Stimulated activated memory B cell treated with anti-CD40 and anti-IgM and Interleukin-4, amounts not matched to agents 10 μg/mL and 1 μg/mL and 100 μg/mL, for 72 hours (primary cell): ENCODE measurements around the gene STUB1.

ENCODE experiments used
- ATAC-seq: fragments of 150-1000 bp; cut with Tn5 transposase; 2 replicates; pipeline ENCODE4 v1.10.0; 2021
- H3K27ac Mint-ChIP-seq: one replicate; pipeline ENCODE4 v1.8.0; 2022; ENCODE audit warnings: mild to moderate bottlenecking, mixed read lengths
- H3K27me3 Mint-ChIP-seq: one replicate; pipeline ENCODE4 v1.8.0; 2022; ENCODE audit warnings: mixed read lengths
- H3K36me3 Mint-ChIP-seq: one replicate; pipeline ENCODE4 v1.8.0; 2022; ENCODE audit warnings: mixed read lengths
- H3K4me1 Mint-ChIP-seq: one replicate; pipeline ENCODE4 v1.8.0; 2022; ENCODE audit warnings: mixed read lengths
- H3K4me3 Mint-ChIP-seq: one replicate; pipeline ENCODE4 v1.8.0; 2022; ENCODE audit warnings: mild to moderate bottlenecking, moderate library complexity, mixed read lengths
- H3K9me3 Mint-ChIP-seq: one replicate; pipeline ENCODE4 v1.8.0; 2022; ENCODE audit warnings: mixed read lengths

Gene STUB1

GRCh38 chr16:640614-641013 is 39.6 kb upstream of the STUB1 start:
- peaks cover 11% of the 10 kb centered on the region for H3K36me3 Mint-ChIP-seq
- H3K27ac Mint-ChIP-seq, result peak overlapping the region; percentile 66
- H3K4me3 Mint-ChIP-seq, result peak overlapping the region; percentile 72
- no peaks in the 10 kb centered on the region for H3K27me3 Mint-ChIP-seq
- peaks cover 72% of the 10 kb centered on the region for H3K4me1 Mint-ChIP-seq
- no peaks in the 10 kb centered on the region for H3K9me3 Mint-ChIP-seq
- no peak for ATAC-seq

- peaks cover 11% of the 10 kb centered on the region for H3K36me3 Mint-ChIP-seq
- H3K27me3 Mint-ChIP-seq, result no peaks in the 10 kb centered on the region
- peak within 1 kb of the TSS; percentile 82 for H3K4me3 Mint-ChIP-seq
- no peaks in the 10 kb centered on the region for H3K9me3 Mint-ChIP-seq
- H3K4me1 Mint-ChIP-seq, result peaks cover 77% of the 10 kb centered on the region
- peak; percentile 70 for ATAC-seq
- peak within 1 kb of the TSS; percentile 81 for H3K27ac Mint-ChIP-seq
These were observed 38.7 kb upstream of the STUB1 start, which contains the start of gene MCRIP2 for GRCh38 chr16:641326-642188. TSS of gene MCRIP2 (plus strand) at chr16:641828. CDS start at chr16:641992, 164 bp downstream.

DNA sequence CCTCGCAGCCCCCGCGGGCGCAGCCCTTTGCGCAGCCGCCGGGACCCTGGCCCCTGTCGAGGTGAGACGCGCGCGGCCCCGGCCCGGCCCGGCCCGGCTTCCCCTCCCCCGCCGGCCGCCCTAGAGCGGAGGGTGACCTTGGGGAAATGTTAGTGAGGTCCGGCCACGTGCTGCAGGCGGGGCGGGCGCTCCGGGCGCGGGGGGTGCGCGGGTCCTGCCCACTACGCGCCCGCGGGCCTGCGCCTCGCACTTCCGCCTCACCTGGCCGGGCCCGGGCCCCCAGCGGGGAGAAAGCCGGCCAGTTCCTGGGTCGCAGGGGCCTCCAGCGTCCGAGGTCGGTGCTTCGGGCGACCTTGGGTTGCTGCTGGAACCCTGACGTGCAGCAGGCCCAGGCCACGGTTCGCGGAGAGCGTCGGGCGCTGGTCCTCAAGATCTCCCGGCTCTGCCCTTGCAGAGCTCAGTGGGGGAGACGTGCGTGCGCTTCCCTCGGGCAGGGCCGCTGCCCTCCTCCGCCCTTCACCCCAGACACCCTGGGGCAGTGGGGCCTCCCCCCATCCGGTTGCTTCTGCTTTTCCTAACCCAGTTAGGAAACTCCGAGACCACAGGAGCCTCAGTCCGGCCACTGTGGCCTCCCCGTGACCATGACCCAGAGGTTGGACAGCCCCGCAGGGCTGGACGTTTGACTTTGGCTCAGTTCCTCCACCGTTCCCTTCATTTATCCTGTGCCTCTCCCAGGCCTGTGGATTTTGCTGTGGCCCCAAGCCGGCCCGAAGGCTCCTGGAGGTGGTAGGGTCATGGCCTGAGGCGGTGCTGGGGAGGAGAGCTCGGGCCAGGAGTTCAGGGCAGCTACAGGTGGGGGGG is 37.8 kb upstream of the STUB1 start:
- H3K36me3 Mint-ChIP-seq, result peaks cover 11% of the 10 kb centered on the region
- H3K9me3 Mint-ChIP-seq, result no peaks in the 10 kb centered on the region
- no peaks in the 10 kb centered on the region for H3K27me3 Mint-ChIP-seq
- H3K4me1 Mint-ChIP-seq, result peaks cover 81% of the 10 kb centered on the region
- H3K27ac Mint-ChIP-seq, result peak overlapping the region; percentile 81
- peak; percentile 74 for ATAC-seq
- peak overlapping the region; percentile 82 for H3K4me3 Mint-ChIP-seq

DNA sequence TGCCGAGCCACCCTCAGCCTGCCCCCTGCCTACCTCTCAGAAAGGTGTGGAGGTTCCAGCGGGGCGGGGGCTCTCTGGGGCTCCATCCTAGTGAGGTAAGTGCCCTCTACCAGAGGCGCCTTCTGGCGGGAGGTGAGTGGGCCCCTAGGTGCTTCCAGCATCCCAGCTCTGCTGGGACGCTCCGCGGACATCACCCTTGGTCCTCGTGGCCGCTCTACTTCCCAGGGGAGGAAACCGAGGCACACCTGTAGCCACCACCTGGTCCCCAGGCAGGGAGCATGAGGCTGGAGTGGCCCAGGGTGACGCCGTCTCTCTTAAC is 37.2 kb upstream of the STUB1 start:
- H3K27ac Mint-ChIP-seq, result peak overlapping the region; percentile 81
- peaks cover 81% of the 10 kb centered on the region for H3K4me1 Mint-ChIP-seq
- H3K36me3 Mint-ChIP-seq, result peaks cover 11% of the 10 kb centered on the region
- no peaks in the 10 kb centered on the region for H3K9me3 Mint-ChIP-seq
- peak overlapping the region; percentile 82 for H3K4me3 Mint-ChIP-seq
- H3K27me3 Mint-ChIP-seq, result no peaks in the 10 kb centered on the region
- no peak for ATAC-seq

DNA sequence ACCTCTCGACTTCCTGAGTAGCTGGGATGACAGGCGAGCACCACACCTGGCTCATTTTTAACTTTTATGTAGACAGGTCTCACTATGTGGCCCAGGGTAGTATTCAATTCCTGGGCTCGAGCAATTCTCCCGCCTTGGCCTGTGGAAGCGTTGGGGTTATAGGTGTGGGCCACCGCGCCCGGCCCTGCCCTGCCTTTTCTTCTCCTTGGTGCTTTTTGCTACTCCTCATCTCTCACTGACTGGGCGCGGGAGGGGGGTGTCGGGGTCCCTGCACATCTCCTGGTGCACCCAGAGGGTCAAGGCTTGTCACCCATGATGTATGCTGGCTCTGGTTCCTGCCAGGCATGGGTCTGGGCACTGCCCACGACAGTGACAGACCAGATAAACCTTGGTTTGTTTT is 35.7 kb upstream of the STUB1 start:
- ATAC-seq, result no peak

GRCh38 chr16:645852-646678 is 34.1 kb upstream of the STUB1 start:
- no peak for ATAC-seq
- no peak overlapping the region for H3K27ac Mint-ChIP-seq
- H3K27me3 Mint-ChIP-seq, result no peaks in the 10 kb centered on the region
- peaks cover 67% of the 10 kb centered on the region for H3K4me1 Mint-ChIP-seq
- peaks cover 11% of the 10 kb centered on the region for H3K36me3 Mint-ChIP-seq
- H3K9me3 Mint-ChIP-seq, result no peaks in the 10 kb centered on the region
- H3K4me3 Mint-ChIP-seq, result no peak overlapping the region

More for the DNA sequence above, 35.7 kb upstream of the STUB1 start:
- peaks cover 11% of the 10 kb centered on the region for H3K36me3 Mint-ChIP-seq
- H3K27me3 Mint-ChIP-seq, result no peaks in the 10 kb centered on the region
- peak overlapping the region; percentile 81 for H3K27ac Mint-ChIP-seq
- peak overlapping the region; percentile 63 for H3K4me3 Mint-ChIP-seq
- no peaks in the 10 kb centered on the region for H3K9me3 Mint-ChIP-seq
- peaks cover 72% of the 10 kb centered on the region for H3K4me1 Mint-ChIP-seq

DNA sequence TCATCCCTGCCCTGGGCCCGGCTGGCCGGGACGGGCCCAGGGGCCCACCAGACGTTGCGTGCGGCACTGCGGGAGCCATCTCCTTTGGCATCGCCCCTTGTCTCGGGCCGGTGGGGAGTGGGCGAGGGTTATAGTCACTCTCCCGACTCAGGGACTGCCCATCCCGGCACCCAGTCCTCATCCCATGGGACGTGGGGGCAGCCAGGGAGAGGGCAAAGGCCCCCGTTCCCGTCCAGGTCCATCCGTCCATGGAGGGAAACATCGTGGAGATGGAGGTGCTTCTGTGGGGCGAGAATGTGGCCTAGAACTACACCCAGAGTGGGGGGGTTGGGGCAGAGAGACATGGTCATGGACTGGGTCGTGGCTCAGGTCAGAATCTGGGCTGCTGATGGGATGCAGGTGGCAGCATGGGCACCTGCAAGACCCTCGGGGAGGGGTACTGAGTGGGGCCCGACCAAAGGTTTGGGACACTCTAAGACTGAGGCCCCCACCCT is 33.5 kb upstream of the STUB1 start:
- H3K27me3 Mint-ChIP-seq, result no peaks in the 10 kb centered on the region
- H3K4me1 Mint-ChIP-seq, result peaks cover 67% of the 10 kb centered on the region
- H3K36me3 Mint-ChIP-seq, result peaks cover 11% of the 10 kb centered on the region
- peak overlapping the region; percentile 51 for H3K27ac Mint-ChIP-seq
- no peak for ATAC-seq
- H3K9me3 Mint-ChIP-seq, result no peaks in the 10 kb centered on the region
- H3K4me3 Mint-ChIP-seq, result peak overlapping the region; percentile 52

GRCh38 chr16:647173-647902 is 32.9 kb upstream of the STUB1 start:
- Mint-ChIP-seq H3K4me1 (peaks cover 67% of the 10 kb centered on the region), H3K27ac (peak overlapping the region; percentile 51)

GRCh38 chr16:648071-648780 is 32.0 kb upstream of the STUB1 start:
- peak overlapping the region; percentile 87 for H3K27ac Mint-ChIP-seq
- no peaks in the 10 kb centered on the region for H3K27me3 Mint-ChIP-seq
- peaks cover 59% of the 10 kb centered on the region for H3K4me1 Mint-ChIP-seq
- H3K36me3 Mint-ChIP-seq, result peaks cover 11% of the 10 kb centered on the region
- ATAC-seq, result peak; percentile 32
- H3K9me3 Mint-ChIP-seq, result no peaks in the 10 kb centered on the region
- H3K4me3 Mint-ChIP-seq, result peak overlapping the region; percentile 87

More at GRCh38 chr16:647173-647902, 32.9 kb upstream of the STUB1 start:
- no peak for ATAC-seq
- Mint-ChIP-seq H3K27me3 (no peaks in the 10 kb centered on the region), H3K4me3 (peak overlapping the region; percentile 52), H3K36me3 (peaks cover 11% of the 10 kb centered on the region), H3K9me3 (no peaks in the 10 kb centered on the region)

- ATAC-seq, result peak; percentile 90
- Mint-ChIP-seq H3K4me3 (peak within 1 kb of the TSS; percentile 87), H3K4me1 (peaks cover 51% of the 10 kb centered on the region), H3K27me3 (no peaks in the 10 kb centered on the region), H3K36me3 (peaks cover 9% of the 10 kb centered on the region), H3K27ac (peak within 1 kb of the TSS; percentile 87), H3K9me3 (no peaks in the 10 kb centered on the region)
These were observed 31.2 kb upstream of the STUB1 start, which contains the start of gene WDR90 for GRCh38 chr16:648781-649589. TSS of gene WDR90 (plus strand) at chr16:649365. CDS start at chr16:649417, 52 bp downstream.

- Mint-ChIP-seq H3K4me3 (peak overlapping the region; percentile 69), H3K27me3 (no peaks in the 10 kb centered on the region), H3K36me3 (peaks cover 2% of the 10 kb centered on the region), H3K9me3 (no peaks in the 10 kb centered on the region), H3K4me1 (peaks cover 45% of the 10 kb centered on the region), H3K27ac (no peak overlapping the region)
- ATAC-seq, result peak; percentile 1
These were observed 30.6 kb upstream of the STUB1 start for GRCh38 chr16:649631-650030.

DNA sequence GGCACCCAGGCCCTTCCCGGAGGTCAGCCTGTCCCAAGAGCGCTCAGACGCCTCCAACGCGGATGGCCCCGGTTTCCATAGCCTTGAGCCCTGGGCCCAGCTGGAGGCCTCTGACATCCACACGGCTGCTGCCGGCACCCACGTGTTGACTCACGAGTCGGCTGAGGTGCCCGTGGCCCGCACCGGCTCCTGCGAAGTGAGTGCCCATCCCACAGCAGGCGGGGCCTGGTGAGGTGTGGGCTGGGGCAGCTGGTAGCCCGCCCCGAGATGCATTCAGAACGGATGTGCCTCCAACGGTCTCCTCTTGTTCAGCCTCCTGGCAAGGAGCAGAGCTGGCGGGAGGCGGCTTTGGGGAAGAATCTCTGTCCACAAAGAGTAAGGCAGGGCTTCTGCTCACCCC is 28.4 kb upstream of the STUB1 start:
- ATAC-seq, result no peak
- H3K9me3 Mint-ChIP-seq, result no peaks in the 10 kb centered on the region
- H3K36me3 Mint-ChIP-seq, result no peaks in the 10 kb centered on the region
- no peak overlapping the region for H3K27ac Mint-ChIP-seq
- H3K4me3 Mint-ChIP-seq, result no peak overlapping the region
- peaks cover 25% of the 10 kb centered on the region for H3K4me1 Mint-ChIP-seq
- H3K27me3 Mint-ChIP-seq, result no peaks in the 10 kb centered on the region
